GM10248 (cell line): ENCODE results near the gene WFS1.

Experiments used
- CTCF ChIA-PET: fragments of 300-600 bp; sonication (Branson Sonifier 250); formaldehyde crosslinking; extraction: SDS; loops from one replicate; lab custom pipeline; 2021; ENCODE audit warnings: antibody characterized with exemption; lab: Yijun Ruan, JAX
- POLR2A ChIA-PET: fragments of 350-650 bp; sonication (Branson Sonifier 250); formaldehyde crosslinking; extraction: SDS; loops from one replicate; lab custom pipeline; 2020; ENCODE audit warnings: antibody characterized with exemption; lab: Yijun Ruan, JAX
- DNase-seq: peaks from one replicate; pipeline ENCODE4 v3.0.0; 2012; ENCODE audit errors: extremely low spot score
- TF ChIP-seq, protein P1 (sequence below): IDR thresholded peaks from 2 replicates; pipeline ENCODE4 v1.5.1; 2012; ENCODE audit warnings: mild to moderate bottlenecking, low read depth; ENCODE audit errors: extremely low read depth, missing control alignments, control extremely low read depth

Gene WFS1

DNA sequence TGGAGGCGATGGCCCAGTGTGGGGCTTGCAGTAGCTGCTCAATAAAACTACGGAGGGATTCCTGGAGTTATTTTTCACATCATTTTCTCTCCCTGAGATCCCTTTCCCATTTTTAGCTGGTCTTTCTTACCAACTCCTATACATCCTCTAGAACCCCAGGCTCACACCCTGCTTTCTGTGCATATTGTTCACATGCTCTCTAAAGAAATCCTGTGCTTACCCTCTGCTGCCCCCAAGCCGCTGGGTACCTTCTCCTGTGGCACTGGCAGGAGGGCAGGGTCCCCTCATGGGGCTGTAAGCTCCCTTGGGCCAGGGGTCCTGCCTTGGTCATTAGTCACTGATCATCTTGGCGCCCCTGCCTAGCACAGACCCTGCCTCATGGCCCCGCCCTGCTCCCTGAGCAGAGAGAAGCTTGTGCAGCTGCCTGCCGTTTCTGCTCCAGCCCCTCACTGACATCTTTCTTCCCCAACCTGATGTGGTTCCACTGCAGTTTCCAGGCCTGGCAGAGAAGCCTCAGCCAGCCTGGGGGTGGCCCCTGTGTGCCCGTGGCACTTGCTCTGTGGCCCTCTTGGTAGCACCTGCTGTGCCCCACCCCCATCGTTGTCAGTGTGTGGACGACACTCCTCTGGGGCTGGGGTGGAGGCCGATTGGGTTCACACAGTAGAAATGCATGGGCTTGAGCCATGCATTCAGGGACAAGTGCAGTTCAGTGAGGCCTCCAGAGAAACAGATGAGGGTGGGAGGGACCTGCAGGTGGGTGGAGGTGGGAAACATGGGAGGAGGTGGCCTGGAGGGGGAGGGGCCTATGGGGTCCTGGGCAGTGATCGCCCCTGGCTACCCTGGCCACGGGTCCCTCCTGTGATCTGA, 69.5 kb downstream of the WFS1 start:
- ChIA-PET POLR2A (no interaction called here), CTCF (interaction anchor here (1.1 to 1.8 kb wide), 3 partner anchors 12 to 341 kb away, joined by 4 to 6 read pairs (median 4); no protein-coding TSS in a partner anchor)
- DNase-seq, result no peak
- TF ChIP-seq, protein P1, sequence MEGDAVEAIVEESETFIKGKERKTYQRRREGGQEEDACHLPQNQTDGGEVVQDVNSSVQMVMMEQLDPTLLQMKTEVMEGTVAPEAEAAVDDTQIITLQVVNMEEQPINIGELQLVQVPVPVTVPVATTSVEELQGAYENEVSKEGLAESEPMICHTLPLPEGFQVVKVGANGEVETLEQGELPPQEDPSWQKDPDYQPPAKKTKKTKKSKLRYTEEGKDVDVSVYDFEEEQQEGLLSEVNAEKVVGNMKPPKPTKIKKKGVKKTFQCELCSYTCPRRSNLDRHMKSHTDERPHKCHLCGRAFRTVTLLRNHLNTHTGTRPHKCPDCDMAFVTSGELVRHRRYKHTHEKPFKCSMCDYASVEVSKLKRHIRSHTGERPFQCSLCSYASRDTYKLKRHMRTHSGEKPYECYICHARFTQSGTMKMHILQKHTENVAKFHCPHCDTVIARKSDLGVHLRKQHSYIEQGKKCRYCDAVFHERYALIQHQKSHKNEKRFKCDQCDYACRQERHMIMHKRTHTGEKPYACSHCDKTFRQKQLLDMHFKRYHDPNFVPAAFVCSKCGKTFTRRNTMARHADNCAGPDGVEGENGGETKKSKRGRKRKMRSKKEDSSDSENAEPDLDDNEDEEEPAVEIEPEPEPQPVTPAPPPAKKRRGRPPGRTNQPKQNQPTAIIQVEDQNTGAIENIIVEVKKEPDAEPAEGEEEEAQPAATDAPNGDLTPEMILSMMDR, result no peak

DNA sequence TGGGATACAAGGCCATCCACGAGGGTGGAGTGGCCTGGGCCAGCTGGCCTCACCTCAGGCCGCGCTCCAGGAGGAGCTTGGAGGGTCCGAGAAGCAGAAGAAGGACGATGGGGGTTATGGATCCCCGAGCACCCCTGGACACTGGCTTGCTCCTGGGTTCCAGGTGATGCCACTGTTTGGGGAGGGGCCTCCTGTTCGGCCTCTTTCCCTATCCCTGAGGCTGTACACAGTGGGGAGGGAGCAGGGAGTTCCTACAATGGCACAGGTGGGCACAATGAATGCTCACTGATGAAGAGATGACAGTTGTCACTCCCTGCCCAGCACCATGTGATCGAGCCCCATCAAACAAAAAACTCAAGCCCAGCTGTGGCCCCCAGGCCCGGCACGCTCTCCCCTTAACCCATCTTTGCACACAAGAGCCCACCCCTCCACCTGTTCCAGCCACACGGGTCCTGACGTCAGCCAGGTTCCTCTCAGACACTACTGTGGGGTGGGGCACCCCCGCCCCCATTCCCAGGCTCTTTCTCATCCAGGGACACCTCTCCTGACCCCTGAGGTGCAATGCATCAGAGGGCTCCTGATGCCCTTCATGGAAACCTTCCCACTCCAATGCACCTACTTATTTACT, 70.3 kb downstream of the WFS1 start:
- POLR2A ChIA-PET, result no interaction called here
- TF ChIP-seq, protein P1, result no peak
- CTCF ChIA-PET, result interaction anchor here (1.1 to 3.6 kb wide), 5 partner anchors 9 to 89 kb away, joined by 3 to 16 read pairs (median 12); no protein-coding TSS in a partner anchor
- DNase-seq, result no peak

- CTCF ChIA-PET, result interaction anchor here (1.5 to 3.6 kb wide), 4 partner anchors 9 to 89 kb away, joined by 3 to 16 read pairs (median 12); no protein-coding TSS in a partner anchor
- TF ChIP-seq, protein P1, result no peak
- POLR2A ChIA-PET, result no interaction called here
- DNase-seq, result no peak
Observed at GRCh38 chr4:6340446-6341015, 70.9 kb downstream of the WFS1 start.

GRCh38 chr4:6341696-6342095, 72.0 kb downstream of the WFS1 start:
- TF ChIP-seq, protein P1, result no peak
- DNase-seq, result no peak
- CTCF ChIA-PET, result interaction anchor here (1.5 to 3.6 kb wide), 4 partner anchors 10 to 90 kb away, joined by 3 to 16 read pairs (median 12); no protein-coding TSS in a partner anchor
- POLR2A ChIA-PET, result no interaction called here

- ChIA-PET CTCF (interaction anchor here (1.1 to 4.0 kb wide), 5 partner anchors 11 to 93 kb away, joined by 3 to 19 read pairs (median 12); no protein-coding TSS in a partner anchor), POLR2A (no interaction called here)
- TF ChIP-seq, protein P1, result no peak
Observed at GRCh38 chr4:6342530-6343293, 73.1 kb downstream of the WFS1 start.

More at GRCh38 chr4:6342530-6343293, 73.1 kb downstream of the WFS1 start:
- no peak for DNase-seq
